Fibroblast of pulmonary artery (primary cell): ENCODE data around the gene NUDT2.
A peak's percentile ranks its signal among the peaks of the same experiment; 100 is the strongest.

Experiments
- DNase-seq: peaks from one replicate; pipeline ENCODE4 v3.0.0-alpha.2; 2010; ENCODE audit warnings: low read depth
- H3K4me3 ChIP-seq: replicated peaks from 2 replicates; pipeline ENCODE4 v1.5.1; 2011; ENCODE audit warnings: low read depth, mild to moderate bottlenecking, control low read depth, low read length, moderate library complexity
- CTCF ChIP-seq: IDR thresholded peaks from 2 replicates; pipeline ENCODE4 v1.5.1; 2011; ENCODE audit warnings: mild to moderate bottlenecking, control low read depth, low read length, inconsistent platforms; ENCODE audit errors: missing control alignments

The NUDT2 gene

GRCh38 chr9:34380511-34381315 lies 51.3 kb downstream of the NUDT2 start:
- peak; percentile 73 for DNase-seq
- no peak for TF ChIP-seq CTCF
- H3K4me3 ChIP-seq, result peak overlapping the region; percentile 54

- no peak for TF ChIP-seq CTCF
- H3K4me3 ChIP-seq, result peak overlapping the region; percentile 54
- no peak for DNase-seq
Measured at GRCh38 chr9:34381323-34381722, 52.0 kb downstream of the NUDT2 start.

GRCh38 chr9:34382054-34382453 lies 52.7 kb downstream of the NUDT2 start:
- no peak overlapping the region for H3K4me3 ChIP-seq
- DNase-seq, result no peak
- TF ChIP-seq CTCF, result no peak

GRCh38 chr9:34382879-34383278 lies 53.5 kb downstream of the NUDT2 start:
- no peak overlapping the region for H3K4me3 ChIP-seq
- DNase-seq, result no peak
- TF ChIP-seq CTCF, result no peak

- no peak for TF ChIP-seq CTCF
- H3K4me3 ChIP-seq, result no peak overlapping the region
- DNase-seq, result no peak
Measured at GRCh38 chr9:34383904-34384303, 54.5 kb downstream of the NUDT2 start.

GRCh38 chr9:34384368-34385165 lies 55.2 kb downstream of the NUDT2 start:
- TF ChIP-seq CTCF, result no peak
- H3K4me3 ChIP-seq, result no peak overlapping the region
- DNase-seq, result no peak
